ELF-1 (cell line): ENCODE results near the gene ALDH3B1.
"Not testable (repeated sequence)": the region's sequence is repeated elsewhere in the genome, so short reads cannot be mapped to it uniquely, and the experiment has no call there.

Source experiments
- DNase-seq: peaks from one replicate; pipeline ENCODE4 v3.0.0-alpha.2; 2016; ENCODE audit warnings: low read depth, low spot score

Gene ALDH3B1

GRCh38 chr11:68010090-68011041 is at the start of gene ALDH3B1:
Gene ALDH3B1, plus strand, starts transcription at chr11:68010327. Its CDS starts 4,971 bp downstream, at chr11:68015298.
- peak; percentile 84 for DNase-seq

- not testable (repeated sequence) for DNase-seq
Measured at GRCh38 chr11:67963217-67963616, 46.9 kb upstream of the ALDH3B1 start.

- DNase-seq = not testable (repeated sequence)
Measured at GRCh38 chr11:67963879-67964278, 46.2 kb upstream of the ALDH3B1 start.

- not testable (repeated sequence) for DNase-seq
Measured at GRCh38 chr11:67964746-67965145, 45.4 kb upstream of the ALDH3B1 start.

- DNase-seq = not testable (repeated sequence)
Measured at GRCh38 chr11:67965830-67966348, 44.2 kb upstream of the ALDH3B1 start.

GRCh38 chr11:67974746-67975145 is 35.4 kb upstream of the ALDH3B1 start:
- not testable (repeated sequence) for DNase-seq

GRCh38 chr11:67978766-67979418 is 31.2 kb upstream of the ALDH3B1 start:
- DNase-seq = peak; percentile 71

- not testable (repeated sequence) for DNase-seq
Measured at GRCh38 chr11:67981226-67981625, 28.9 kb upstream of the ALDH3B1 start.

GRCh38 chr11:67982255-67982857 is 27.8 kb upstream of the ALDH3B1 start:
- not testable (repeated sequence) for DNase-seq

GRCh38 chr11:67983951-67984350 is 26.2 kb upstream of the ALDH3B1 start:
- DNase-seq = no peak

GRCh38 chr11:67985302-67985701 is 24.8 kb upstream of the ALDH3B1 start:
- not testable (repeated sequence) for DNase-seq

GRCh38 chr11:67990546-67991346 is 19.4 kb upstream of the ALDH3B1 start:
- DNase-seq = peak; percentile 71

GRCh38 chr11:67991347-67992121 is 18.6 kb upstream of the ALDH3B1 start:
- DNase-seq = peak; percentile 15

GRCh38 chr11:67993821-67994220 is 16.3 kb upstream of the ALDH3B1 start:
- peak; percentile 90 for DNase-seq

- not testable (repeated sequence) for DNase-seq
Measured at GRCh38 chr11:67994387-67994786, 15.7 kb upstream of the ALDH3B1 start.

GRCh38 chr11:67995129-67995528 is 15.0 kb upstream of the ALDH3B1 start:
- DNase-seq = not testable (repeated sequence)

GRCh38 chr11:67995579-67995978 is 14.5 kb upstream of the ALDH3B1 start:
- not testable (repeated sequence) for DNase-seq

- DNase-seq = no peak
Measured at GRCh38 chr11:67996051-67996450, 14.1 kb upstream of the ALDH3B1 start.

- DNase-seq = peak; percentile 95
Measured at GRCh38 chr11:67996622-67997474, 13.3 kb upstream of the ALDH3B1 start.
